Embryonic facial prominence (tissue), 1 donor: ENCODE data around the gene GRK1.
"Not testable (repeated sequence)": the region's sequence is repeated elsewhere in the genome, so short reads cannot be mapped to it uniquely, and the experiment has no call there.

Source experiments
- DNase-seq: peaks from one replicate; pipeline ENCODE4 v3.0.0-alpha.2; 2016; ENCODE audit errors: extremely low spot score

GRK1 gene

GRCh38 chr13:113666951-113667701, at the start of gene GRK1:
Gene GRK1, plus strand, starts transcription at chr13:113667219. Its CDS starts 168 bp downstream, at chr13:113667387.
- DNase-seq, result no peak

- no peak for DNase-seq
Measured at GRCh38 chr13:113617961-113618360, 49.1 kb upstream of the GRK1 start.

- no peak for DNase-seq
Measured at GRCh38 chr13:113618455-113618854, 48.6 kb upstream of the GRK1 start.

GRCh38 chr13:113620036-113620796, 46.8 kb upstream of the GRK1 start:
- DNase-seq, result no peak

GRCh38 chr13:113621046-113621445, 46.0 kb upstream of the GRK1 start:
- DNase-seq, result no peak

- DNase-seq, result not testable (repeated sequence)
Measured at GRCh38 chr13:113621498-113621897, 45.5 kb upstream of the GRK1 start.

GRCh38 chr13:113621986-113622550, 45.0 kb upstream of the GRK1 start:
- DNase-seq, result not testable (repeated sequence)

- DNase-seq, result no peak
Measured at GRCh38 chr13:113622791-113623490, 44.1 kb upstream of the GRK1 start.

- DNase-seq, result no peak
Measured at GRCh38 chr13:113623491-113624234, 43.4 kb upstream of the GRK1 start.

GRCh38 chr13:113624235-113624587, 42.8 kb upstream of the GRK1 start:
- no peak for DNase-seq

GRCh38 chr13:113624640-113625304, 42.2 kb upstream of the GRK1 start:
- DNase-seq, result not testable (repeated sequence)

- DNase-seq, result no peak
Measured at GRCh38 chr13:113625965-113626721, 40.9 kb upstream of the GRK1 start.

- DNase-seq, result no peak
Measured at GRCh38 chr13:113627136-113627535, 39.9 kb upstream of the GRK1 start.

- DNase-seq, result no peak
Measured at GRCh38 chr13:113628291-113629270, 38.4 kb upstream of the GRK1 start.

GRCh38 chr13:113629866-113630265, 37.2 kb upstream of the GRK1 start:
- DNase-seq, result no peak

GRCh38 chr13:113630296-113630695, 36.7 kb upstream of the GRK1 start:
- DNase-seq, result no peak

GRCh38 chr13:113630804-113631203, 36.2 kb upstream of the GRK1 start:
- DNase-seq, result no peak

- DNase-seq, result no peak
Measured at GRCh38 chr13:113631341-113632095, 35.5 kb upstream of the GRK1 start.
